H1 (cell line): ENCODE measurements around the gene SSX2IP. TPM values are rescaled to one million over a fixed set of nuclear protein-coding genes. Genes with fewer than 3 reads are reported as not detected.

Experiments used
- CTCF ChIA-PET: fragments of 300-600 bp; sonication (Branson Sonifier 250); formaldehyde crosslinking; loops from one replicate; lab custom pipeline; 2021; ENCODE audit not compliant: partially characterized antibody; lab: Charles Lee
- POLR2A ChIA-PET: fragments of 300-600 bp; sonication (Branson Sonifier 250); formaldehyde crosslinking; loops from one replicate; lab custom pipeline; 2021; ENCODE audit warnings: inconsistent platforms; ENCODE audit not compliant: partially characterized antibody; lab: Charles Lee
- DNase-seq, 2 experiments: peaks; one replicate each; pipeline versions ENCODE4 v3.0.0 to v3.0.0-alpha.2; 2010 to 2022; ENCODE audit warnings: low spot score in 2 of 2, low read depth in 1 of 2, mixed read lengths in 1 of 2
- FAIRE-seq: peaks from 2 replicates; lab custom pipeline; 2011; peaks lifted over from hg19 to GRCh38; lab: Jason Lieb, UNC
- H2AFZ ChIP-seq: 2 replicates; pipeline ENCODE4 v1.8.1; 2012; ENCODE audit warnings: low read length, inconsistent platforms
- H2AK5ac ChIP-seq: 2 replicates; pipeline ENCODE4 v1.6.1; 2013; ENCODE audit warnings: low read depth, low read length
- H2BK120ac ChIP-seq: replicated peaks from 2 replicates; pipeline ENCODE3; 2013; ENCODE audit warnings: low read depth, low read length, inconsistent platforms
- H2BK12ac ChIP-seq: 2 replicates; pipeline ENCODE4 v1.6.1; 2013; ENCODE audit warnings: low read depth, low read length
- H2BK15ac ChIP-seq: 2 replicates; pipeline ENCODE4 v1.6.1; 2013; ENCODE audit warnings: low read length
- H2BK20ac ChIP-seq: 2 replicates; pipeline ENCODE4 v1.6.1; 2013; ENCODE audit warnings: low read length
- H2BK5ac ChIP-seq: 2 replicates; pipeline ENCODE4 v1.6.1; 2013; ENCODE audit warnings: low read depth, low read length
- H3K14ac ChIP-seq: 2 replicates; pipeline ENCODE4 v1.6.1; 2013; ENCODE audit warnings: inconsistent platforms; ENCODE audit not compliant: insufficient read length
- H3K18ac ChIP-seq: 2 replicates; pipeline ENCODE4 v1.6.1; 2013; ENCODE audit warnings: low read length; ENCODE audit errors: extremely low read depth
- H3K23ac ChIP-seq: 2 replicates; pipeline ENCODE4 v1.6.1; 2013; ENCODE audit warnings: inconsistent platforms; ENCODE audit not compliant: insufficient read length
- H3K23me2 ChIP-seq: 2 replicates; pipeline ENCODE4 v1.6.1; 2013; ENCODE audit warnings: low read depth, low read length
- H3K27ac ChIP-seq: 2 replicates; pipeline ENCODE4 v1.6.1; 2011; ENCODE audit warnings: low read depth, low read length, inconsistent platforms
- H3K27me3 ChIP-seq, 4 experiments: replicated peaks in 1 of 4; 1 replicate in 1 of 4; 2 replicates in 3 of 4; pipeline versions ENCODE4 v1.6.1 to v1.8.1; 2011 to 2013; ENCODE audit warnings: low read length in 3 of 4, mild to moderate bottlenecking in 3 of 4, inconsistent platforms in 2 of 4, mixed read lengths in 2 of 4, moderate library complexity in 1 of 4; ENCODE audit not compliant: control insufficient read depth in 3 of 4, insufficient read depth in 3 of 4; ENCODE audit errors: extremely low read depth in 1 of 4
- H3K36me3 ChIP-seq, 4 experiments: 2 replicates each; pipeline versions ENCODE4 v1.6.1 to v1.8.1; 2011 to 2013; ENCODE audit warnings: mild to moderate bottlenecking in 4 of 4, low read length in 3 of 4, moderate library complexity in 2 of 4, control low read depth in 1 of 4, inconsistent platforms in 1 of 4; ENCODE audit not compliant: insufficient read depth in 4 of 4, control insufficient read depth in 2 of 4
- H3K4ac ChIP-seq: replicated peaks from 2 replicates; pipeline ENCODE3; 2013; ENCODE audit warnings: low read length, low read depth, mixed read lengths, inconsistent platforms; ENCODE audit not compliant: insufficient read length
- H3K4me1 ChIP-seq, 4 experiments: replicated peaks in 1 of 4; 1 replicate in 1 of 4; 2 replicates in 3 of 4; pipeline versions ENCODE4 v1.6.1 to v1.8.1; 2011 to 2013; ENCODE audit warnings: low read length in 3 of 4, inconsistent platforms in 2 of 4, mixed read lengths in 1 of 4; ENCODE audit not compliant: insufficient read depth in 4 of 4, control insufficient read depth in 3 of 4
- H3K4me2 ChIP-seq, 2 experiments: 2 replicates each; pipeline versions ENCODE4 v1.6.1 to v1.8.1; 2011 to 2013; ENCODE audit warnings: low read depth in 2 of 2, low read length in 2 of 2, control low read depth in 1 of 2, inconsistent platforms in 1 of 2, mild to moderate bottlenecking in 1 of 2; ENCODE audit not compliant: insufficient read depth in 1 of 2
- H3K4me3 ChIP-seq, 4 experiments: fragments of 200-600, 300-600 bp in 1 of 4; sonication (generic), shearing (Covaris generic), sonication (Bioruptor Twin) in 1 of 4; 2 replicates each; pipeline versions ENCODE4 v1.5.1 to v1.8.1; 2011 to 2016; ENCODE audit warnings: low read length in 4 of 4, low read depth in 3 of 4, control low read depth in 2 of 4, inconsistent platforms in 2 of 4, mild to moderate bottlenecking in 2 of 4, mixed read lengths in 1 of 4, moderate library complexity in 1 of 4; ENCODE audit not compliant: insufficient read depth in 2 of 4; ENCODE audit errors: extremely low read depth in 1 of 4
- H3K56ac ChIP-seq: replicated peaks from 2 replicates; pipeline ENCODE3; 2013; ENCODE audit warnings: low read depth, mild to moderate bottlenecking, mixed read lengths, low read length, inconsistent platforms; ENCODE audit not compliant: insufficient read length
- H3K79me1 ChIP-seq: 2 replicates; pipeline ENCODE4 v1.6.1; 2013; ENCODE audit warnings: low read depth, low read length, control low read depth
- H3K79me2 ChIP-seq, 2 experiments: 2 replicates each; pipeline versions ENCODE4 v1.6.1 to v1.8.1; 2012 to 2013; ENCODE audit warnings: low read length in 2 of 2, mild to moderate bottlenecking in 2 of 2, inconsistent platforms in 1 of 2; ENCODE audit not compliant: insufficient read depth in 2 of 2, control insufficient read depth in 1 of 2
- H3K9ac ChIP-seq, 4 experiments: replicated peaks in 1 of 4; 1 replicate in 1 of 4; 2 replicates in 3 of 4; pipeline versions ENCODE4 v1.6.1 to v1.8.1; 2011 to 2013; ENCODE audit warnings: low read depth in 3 of 4, low read length in 3 of 4, control low read depth in 2 of 4, mild to moderate bottlenecking in 2 of 4, moderate library complexity in 2 of 4, inconsistent platforms in 1 of 4; ENCODE audit errors: extremely low read depth in 1 of 4
- H3K9me3 ChIP-seq, 2 experiments: 2 replicates each; pipeline versions ENCODE4 v1.6.1 to v1.8.1; 2012 to 2013; ENCODE audit warnings: mild to moderate bottlenecking in 2 of 2, moderate library complexity in 2 of 2, control low read depth in 1 of 2, inconsistent platforms in 1 of 2, low read depth in 1 of 2, low read length in 1 of 2, mixed read lengths in 1 of 2; ENCODE audit not compliant: insufficient read depth in 2 of 2
- H4K20me1 ChIP-seq, 2 experiments: replicated peaks in 1 of 2; 2 replicates each; pipeline versions ENCODE3 to v1.8.1; 2011 to 2013; ENCODE audit warnings: inconsistent platforms in 2 of 2, low read length in 2 of 2, mild to moderate bottlenecking in 1 of 2; ENCODE audit not compliant: insufficient read depth in 2 of 2, control insufficient read depth in 1 of 2
- H4K5ac ChIP-seq: 2 replicates; pipeline ENCODE4 v1.6.1; 2013; ENCODE audit warnings: low read length, low read depth, mixed read lengths, inconsistent platforms; ENCODE audit not compliant: insufficient read length
- H4K8ac ChIP-seq: 2 replicates; pipeline ENCODE4 v1.8.0; 2013; ENCODE audit warnings: mild to moderate bottlenecking, moderate library complexity, low read length, inconsistent platforms; ENCODE audit not compliant: insufficient read depth; ENCODE audit errors: extremely low read depth
- H4K91ac ChIP-seq: replicated peaks from 2 replicates; pipeline ENCODE3; 2013; ENCODE audit warnings: low read length, mixed read lengths, inconsistent platforms; ENCODE audit not compliant: insufficient read length
- CBX8 ChIP-seq: fragments of 300-800, 300-1000 bp; sonication (generic); IDR thresholded peaks from 2 replicates; pipeline ENCODE4 v1.7.1; 2016; ENCODE audit warnings: low read depth, low read length, borderline replicate concordance
- CHD2 ChIP-seq: IDR thresholded peaks from 2 replicates; pipeline ENCODE4 v1.6.1; 2012; ENCODE audit warnings: low read length, improper control_type of control experiment
- EP300 ChIP-seq, 2 experiments: IDR thresholded peaks; 1 replicate in 1 of 2; 2 replicates in 1 of 2; pipeline ENCODE4 v1.6.1; 2011 to 2012; ENCODE audit warnings: low read depth in 2 of 2, low read length in 2 of 2, mild to moderate bottlenecking in 2 of 2, borderline replicate concordance in 1 of 2, inconsistent platforms in 1 of 2, moderate library complexity in 1 of 2
- FOSL1 ChIP-seq: IDR thresholded peaks from 2 replicates; pipeline ENCODE4 v1.6.1; 2011; ENCODE audit warnings: mild to moderate bottlenecking, low read depth, low read length, moderate library complexity; ENCODE audit not compliant: insufficient read depth
- HDAC6 ChIP-seq: IDR thresholded peaks from one replicate; pipeline ENCODE4 v1.7.1; 2012; ENCODE audit warnings: low read depth, mild to moderate bottlenecking, inconsistent platforms, low read length, moderate library complexity
- JUN ChIP-seq: IDR thresholded peaks from 2 replicates; pipeline ENCODE4 v1.6.1; 2011; ENCODE audit warnings: low read depth, mild to moderate bottlenecking, improper control_type of control experiment, low read length
- SAP30 ChIP-seq: fragments of 300-600 bp; sonication (generic); IDR thresholded peaks from 2 replicates; pipeline ENCODE4 v1.7.1; 2012; ENCODE audit warnings: low read length, moderate library complexity, mild to moderate bottlenecking, inconsistent platforms; ENCODE audit not compliant: insufficient read depth, insufficient replicate concordance
- SIRT6 ChIP-seq: IDR thresholded peaks from one replicate; pipeline ENCODE4 v1.7.1; 2012; ENCODE audit warnings: low read length, inconsistent platforms
- SP2 ChIP-seq: IDR thresholded peaks from 2 replicates; pipeline ENCODE4 v1.6.1; 2012; ENCODE audit warnings: mild to moderate bottlenecking, low read length, inconsistent platforms
- TAF7 ChIP-seq: optimal IDR thresholded peaks from 2 replicates; pipeline ENCODE3; 2011; ENCODE audit warnings: low read depth, mild to moderate bottlenecking, inconsistent platforms, low read length, moderate library complexity, borderline replicate concordance
- TCF12 ChIP-seq: IDR thresholded peaks from 2 replicates; pipeline ENCODE4 v1.6.1; 2011; ENCODE audit warnings: low read depth, mild to moderate bottlenecking, low read length
- polyA plus RNA-seq, 7 experiments: library from polyadenylated mRNA; depleted of rRNA in 3 of 7; stranded (reverse) in 5 of 7; unstranded in 2 of 7; fragments of >200 nt in 5 of 7; fragments of 200-250 nt in 2 of 7; gene quantifications; 1 replicate in 5 of 7; 2 replicates in 1 of 7; 4 replicates in 1 of 7; pipeline versions ENCODE4 v1.2.1 to v1.2.3, GENCODE V29; 2011 to 2013; ENCODE audit warnings: missing spikeins in 2 of 7, mixed read lengths in 2 of 7
- total RNA-seq: library from RNA; stranded (reverse); fragmentation: NEBNext Ultra II Directional; extraction: Animal tissue kit (Norgen Biotek cat#: 25700); gene quantifications from 2 replicates; pipeline ENCODE4 v1.2.1, GENCODE V29; 2021
- TF ChIP-seq, protein P1 (sequence below): IDR thresholded peaks from 2 replicates; pipeline ENCODE4 v1.6.1; 2012; ENCODE audit warnings: low read length, inconsistent platforms
- TF ChIP-seq, protein P2 (sequence below): IDR thresholded peaks from 2 replicates; pipeline ENCODE4 v1.6.1; 2011; ENCODE audit warnings: low read length, improper control_type of control experiment

The SSX2IP gene
- total and polyA plus RNA-seq, 2 of the 8 experiments (the other 6 are each of a cell fraction or from before 2014, with no cell fraction given), result 4.0 to 31.3 TPM

GRCh38 chr1:84731519-84731918 lies 41.3 kb upstream of the SSX2IP start:
- H2AFZ ChIP-seq, result no peak overlapping the region
- H2BK20ac ChIP-seq, result no peak overlapping the region
- no peak overlapping the region for H4K8ac ChIP-seq
- TF ChIP-seq TAF7 (no peak), JUN (no peak), TCF12 (no peak), SP2 (no peak), SIRT6 (no peak), SAP30 (no peak), HDAC6 (no peak), EP300 (IDR thresholded peaks at IDR 0.05; ENCODE audit: borderline replicate concordance in 1 of 2, low read depth in 2 of 2, low read length in 2 of 2) (no peak), CBX8 (no peak), FOSL1 (no peak), CHD2 (no peak)
- TF ChIP-seq, protein P1, sequence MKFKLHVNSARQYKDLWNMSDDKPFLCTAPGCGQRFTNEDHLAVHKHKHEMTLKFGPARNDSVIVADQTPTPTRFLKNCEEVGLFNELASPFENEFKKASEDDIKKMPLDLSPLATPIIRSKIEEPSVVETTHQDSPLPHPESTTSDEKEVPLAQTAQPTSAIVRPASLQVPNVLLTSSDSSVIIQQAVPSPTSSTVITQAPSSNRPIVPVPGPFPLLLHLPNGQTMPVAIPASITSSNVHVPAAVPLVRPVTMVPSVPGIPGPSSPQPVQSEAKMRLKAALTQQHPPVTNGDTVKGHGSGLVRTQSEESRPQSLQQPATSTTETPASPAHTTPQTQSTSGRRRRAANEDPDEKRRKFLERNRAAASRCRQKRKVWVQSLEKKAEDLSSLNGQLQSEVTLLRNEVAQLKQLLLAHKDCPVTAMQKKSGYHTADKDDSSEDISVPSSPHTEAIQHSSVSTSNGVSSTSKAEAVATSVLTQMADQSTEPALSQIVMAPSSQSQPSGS, result no peak
- TF ChIP-seq, protein P2, sequence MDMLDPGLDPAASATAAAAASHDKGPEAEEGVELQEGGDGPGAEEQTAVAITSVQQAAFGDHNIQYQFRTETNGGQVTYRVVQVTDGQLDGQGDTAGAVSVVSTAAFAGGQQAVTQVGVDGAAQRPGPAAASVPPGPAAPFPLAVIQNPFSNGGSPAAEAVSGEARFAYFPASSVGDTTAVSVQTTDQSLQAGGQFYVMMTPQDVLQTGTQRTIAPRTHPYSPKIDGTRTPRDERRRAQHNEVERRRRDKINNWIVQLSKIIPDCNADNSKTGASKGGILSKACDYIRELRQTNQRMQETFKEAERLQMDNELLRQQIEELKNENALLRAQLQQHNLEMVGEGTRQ, result no peak
- H2AK5ac ChIP-seq, result no peak overlapping the region
- no peaks in the 10 kb centered on the region for H3K36me3 ChIP-seq
- H3K56ac ChIP-seq, result no peak overlapping the region
- no peak overlapping the region for H3K4me3 ChIP-seq
- H3K23me2 ChIP-seq, result no peaks in the 10 kb centered on the region
- ChIA-PET POLR2A (no interaction called here), CTCF (interaction anchor here (1.0 to 1.5 kb wide), 3 partner anchors 13 to 172 kb away, joined by 3 to 4 read pairs (median 3); no protein-coding TSS in a partner anchor)
- FAIRE-seq (no peak), DNase-seq (no peak)
- H2BK12ac ChIP-seq, result no peak overlapping the region
- no peak overlapping the region for H2BK120ac ChIP-seq
- H3K4me1 ChIP-seq, result no peaks in the 10 kb centered on the region
- H4K5ac ChIP-seq, result no peak overlapping the region
- H3K79me1 ChIP-seq, result no peaks in the 10 kb centered on the region
- H4K20me1 ChIP-seq, result no peaks in the 10 kb centered on the region
- no peak overlapping the region for H3K23ac ChIP-seq
- no peaks in the 10 kb centered on the region for H3K79me2 ChIP-seq
- no peak overlapping the region for H4K91ac ChIP-seq
- H3K14ac ChIP-seq, result no peak overlapping the region
- no peak overlapping the region for H2BK5ac ChIP-seq
- H3K9ac ChIP-seq, result no peak overlapping the region
- H3K4ac ChIP-seq, result no peak overlapping the region
- H3K4me2 ChIP-seq, result no peak overlapping the region
- no peak overlapping the region for H2BK15ac ChIP-seq
- H3K18ac ChIP-seq, result no peak overlapping the region
- H3K27me3 ChIP-seq, result no peaks in the 10 kb centered on the region
- no peaks in the 10 kb centered on the region for H3K9me3 ChIP-seq
- H3K27ac ChIP-seq, result no peak overlapping the region
